GM19328 (cell line): ENCODE data around the gene PYCR2.
"Not testable (repeated sequence)": the region's sequence is repeated elsewhere in the genome, so short reads cannot be mapped to it uniquely, and the experiment has no call there.

Experiments
- ATAC-seq: cut with Tn5 transposase; IDR thresholded peaks from one replicate; pipeline ENCODE4 v1.9.1; 2021; ENCODE audit warnings: mild to moderate bottlenecking, moderate library complexity; ENCODE audit not compliant: unreplicated experiment

PYCR2 gene

DNA sequence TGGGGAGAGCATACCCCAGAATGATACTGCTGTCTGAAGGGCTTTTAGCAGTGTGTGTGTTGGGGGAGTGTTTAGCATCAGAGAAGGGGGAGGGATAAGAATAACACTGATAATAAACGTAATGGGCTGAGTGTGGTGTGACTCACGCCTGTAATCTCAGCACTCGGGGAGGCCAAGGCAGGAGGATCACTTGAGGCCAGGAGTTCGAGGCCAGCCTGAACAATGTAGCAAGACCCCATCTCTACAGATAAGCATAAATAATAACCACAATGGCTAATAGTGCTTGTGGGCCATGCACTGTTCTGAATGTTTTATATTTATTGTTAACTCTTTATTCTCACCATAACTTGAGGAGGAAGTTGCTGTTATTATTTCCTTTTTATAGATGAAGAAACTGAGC is 19.5 kb upstream of the PYCR2 start:
- ATAC-seq = no peak

- peak; percentile 75 for ATAC-seq
These were observed 18.5 kb upstream of the PYCR2 start for GRCh38 chr1:225942574-225942973.

DNA sequence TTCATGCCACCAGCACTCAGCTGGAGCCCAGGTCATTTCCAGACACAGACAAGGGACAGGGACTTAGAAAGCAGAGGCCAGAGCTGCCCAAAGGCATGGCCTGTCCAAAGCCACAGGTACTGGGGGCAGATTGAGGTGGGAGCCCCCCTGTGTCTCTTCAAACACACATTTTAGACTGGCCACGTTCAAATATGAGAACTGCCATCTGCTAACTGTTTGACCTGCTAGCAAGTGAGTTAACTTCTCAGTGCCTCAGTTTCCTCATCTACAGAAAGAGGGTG is 17.8 kb upstream of the PYCR2 start:
- ATAC-seq = no peak

DNA sequence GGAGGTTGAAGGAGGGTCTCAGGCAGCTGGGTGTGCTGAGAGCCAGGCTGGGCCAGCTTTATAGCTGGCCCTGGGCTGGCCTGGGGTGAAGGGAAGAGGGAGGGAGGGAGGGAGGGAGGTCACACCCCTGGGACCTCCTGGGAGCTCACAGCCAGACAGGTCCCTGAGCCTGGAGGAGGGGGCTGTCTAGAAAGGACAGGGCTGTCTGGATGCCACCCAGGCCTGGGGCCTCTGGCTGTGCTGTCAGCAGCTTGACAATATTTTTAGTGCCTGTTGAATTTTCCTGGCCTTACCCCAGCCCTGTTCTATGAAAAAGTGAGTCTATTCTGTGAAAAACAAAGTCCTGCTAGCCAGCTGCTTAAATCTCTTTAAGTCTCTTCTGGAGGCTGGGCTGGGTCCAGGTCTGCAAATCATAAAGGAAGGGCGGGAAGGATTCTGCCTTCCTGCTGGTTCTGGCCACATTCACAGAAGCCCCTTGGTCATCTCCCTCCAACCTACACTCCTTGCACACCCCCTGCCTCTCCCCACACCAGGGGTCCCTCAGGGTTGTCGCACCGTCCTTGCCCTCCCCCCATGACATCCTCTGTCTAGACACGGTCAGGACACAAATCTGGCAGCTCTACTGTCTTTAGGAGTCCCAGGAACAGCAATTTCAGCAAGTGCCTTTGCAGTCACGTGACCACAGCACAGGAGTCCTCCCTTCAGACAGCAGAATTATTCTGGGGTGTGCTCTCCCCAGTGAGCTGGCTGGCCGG is 17.3 kb upstream of the PYCR2 start, which contains the start of gene LEFTY2:
LEFTY2 (minus strand) TSS at position 34 of the 755 bp plus-strand sequence. CDS start 80 bp downstream, outside the sequence.
- ATAC-seq = no peak

- no peak for ATAC-seq
These were observed 16.5 kb upstream of the PYCR2 start for GRCh38 chr1:225940385-225941151.

- ATAC-seq = not testable (repeated sequence)
These were observed 15.9 kb upstream of the PYCR2 start for GRCh38 chr1:225939939-225940310.

DNA sequence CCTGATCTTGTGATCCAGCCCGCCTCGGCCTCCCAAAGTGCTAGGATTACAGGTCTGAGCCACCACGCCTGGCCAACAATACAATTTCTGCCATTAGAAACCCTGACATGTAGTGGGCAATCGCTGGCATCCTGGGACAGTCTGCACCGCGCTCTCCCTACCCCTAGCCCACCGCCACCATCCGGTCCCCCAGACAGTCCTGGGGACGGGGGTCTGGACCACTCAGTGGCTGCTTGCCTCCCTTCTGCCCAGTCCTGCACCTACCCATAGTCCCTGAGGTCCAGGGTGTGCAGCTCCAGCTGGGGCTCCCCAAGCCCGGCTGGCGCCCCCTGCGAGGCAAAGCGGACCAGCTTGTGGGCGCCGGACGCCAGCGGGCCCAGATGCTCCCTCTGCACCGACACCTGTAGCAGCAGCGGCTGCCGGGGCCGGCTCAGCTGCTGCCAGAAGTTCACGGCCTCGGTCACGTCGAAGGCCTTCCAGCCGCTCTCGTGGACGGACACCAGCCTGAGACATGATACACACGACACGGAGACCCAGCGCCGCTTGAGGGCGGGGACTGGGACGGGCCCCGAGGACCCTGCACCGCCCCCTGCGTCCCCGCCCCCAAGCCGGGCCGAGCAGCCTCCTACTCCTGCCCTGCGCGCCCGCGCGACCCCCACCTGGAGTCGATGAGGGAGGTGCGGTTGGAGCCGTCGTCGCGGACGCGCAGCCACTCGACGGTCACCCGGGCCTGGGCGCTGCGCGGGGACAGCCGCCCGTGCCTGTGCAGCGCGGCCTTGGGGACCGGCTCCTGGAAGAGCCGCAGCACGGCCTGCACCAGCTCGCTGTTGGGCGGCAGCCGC is 15.3 kb upstream of the PYCR2 start:
- not testable (repeated sequence) for ATAC-seq

GRCh38 chr1:225937048-225937968 is 13.3 kb upstream of the PYCR2 start:
- ATAC-seq = no peak

GRCh38 chr1:225936523-225936922 is 12.5 kb upstream of the PYCR2 start:
- ATAC-seq = no peak

DNA sequence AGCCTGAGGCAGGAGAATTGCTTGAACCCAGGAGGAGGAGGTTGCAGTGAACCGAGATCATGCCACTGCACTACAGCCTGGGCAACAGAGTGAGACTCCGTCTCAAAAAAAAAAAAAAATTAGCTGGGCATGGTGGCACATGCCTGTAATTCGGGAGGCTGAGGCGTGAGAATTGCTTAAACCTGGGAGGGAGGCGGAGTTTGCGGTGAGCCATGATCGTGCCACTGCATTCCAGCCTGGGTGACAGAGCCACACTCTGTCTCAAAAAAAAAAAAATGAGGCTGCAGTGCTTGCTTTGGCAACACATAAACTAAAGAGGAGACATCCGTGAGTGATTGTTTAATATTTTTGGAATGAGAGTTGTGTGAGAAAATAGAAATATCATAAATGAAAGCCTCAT is 12.0 kb upstream of the PYCR2 start:
- not testable (repeated sequence) for ATAC-seq

GRCh38 chr1:225934711-225935110 is 10.7 kb upstream of the PYCR2 start:
- ATAC-seq = no peak

DNA sequence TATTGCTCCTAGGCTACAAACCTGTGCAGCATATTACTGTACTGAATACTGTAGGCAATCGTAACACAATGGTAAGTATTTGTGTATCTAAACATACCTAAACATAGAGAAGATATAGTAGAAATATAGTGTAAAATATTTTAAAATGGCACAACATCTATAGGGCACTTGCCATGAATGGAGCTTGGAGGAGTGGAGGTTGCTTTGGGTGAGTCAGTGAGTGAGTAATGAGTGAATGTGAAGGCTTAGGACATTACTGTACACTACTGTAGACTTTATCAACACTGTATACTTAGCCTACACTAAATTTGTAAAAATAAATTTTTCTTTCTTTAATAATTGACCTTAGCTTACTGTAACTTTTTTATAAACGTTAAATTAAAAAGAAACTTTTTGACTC is 9.0 kb upstream of the PYCR2 start:
- no peak for ATAC-seq

GRCh38 chr1:225931270-225932136 is 7.5 kb upstream of the PYCR2 start:
- no peak for ATAC-seq

- ATAC-seq = no peak
These were observed 6.5 kb upstream of the PYCR2 start for GRCh38 chr1:225930566-225930965.

DNA sequence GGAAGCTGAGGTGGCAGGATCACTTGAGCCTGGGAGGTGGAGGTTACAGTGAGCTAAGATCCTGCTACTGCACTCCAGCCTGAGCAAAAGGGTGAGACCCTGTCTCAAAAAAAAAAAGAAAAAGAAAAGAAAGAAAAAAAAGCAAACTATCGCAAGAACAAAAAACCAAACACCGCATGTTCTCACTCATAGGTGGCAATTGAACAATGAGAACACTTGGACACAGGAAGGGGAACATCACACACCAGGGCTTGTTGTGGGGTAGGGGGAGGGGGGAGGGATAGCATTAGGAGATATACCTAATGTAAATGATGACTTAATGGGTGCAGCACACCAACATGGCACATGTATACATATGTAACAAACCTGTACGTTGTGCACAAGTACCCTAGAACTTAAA is 5.4 kb upstream of the PYCR2 start:
- ATAC-seq = not testable (repeated sequence)

- ATAC-seq = no peak
These were observed 4.4 kb upstream of the PYCR2 start for GRCh38 chr1:225928186-225929175.

- ATAC-seq = no peak
These were observed 2.6 kb upstream of the PYCR2 start for GRCh38 chr1:225926551-225927113.

DNA sequence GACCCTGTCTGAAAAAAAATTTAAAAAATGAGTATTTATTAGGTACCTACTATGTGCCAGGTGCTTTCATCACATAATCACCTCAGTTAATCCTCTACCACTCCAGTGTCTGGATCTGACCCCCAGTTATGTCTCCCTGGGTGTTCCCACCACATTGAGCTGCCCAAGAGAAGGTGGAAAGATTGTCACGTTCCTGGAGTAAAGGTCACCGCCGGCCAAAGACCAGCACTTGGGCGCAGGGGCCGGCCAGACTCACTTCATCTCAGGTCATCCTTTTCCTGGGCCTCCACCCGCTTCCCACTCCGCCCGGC is 714 bp downstream of the PYCR2 start:
- ATAC-seq = no peak
